Sigmoid colon (tissue), 4 donors: ENCODE results near the gene MRPS24.

ENCODE experiments used
- CTCF ChIP-seq, 4 experiments: fragments of 450-650 bp in 3 of 4; fragments of 200-600 bp in 1 of 4; IDR thresholded peaks; one replicate each; pipeline ENCODE4 v1.5.1; 2016 to 2019; ENCODE audit warnings: antibody characterized with exemption in 4 of 4, mild to moderate bottlenecking in 3 of 4, moderate library complexity in 2 of 4
- EP300 ChIP-seq, 4 donors: sonication (generic); formaldehyde crosslinking; IDR thresholded peaks; one replicate each; pipeline ENCODE4 v1.6.1; 2017; ENCODE audit warnings: antibody characterized with exemption in 4 of 4
- POLR2A ChIP-seq, 2 donors: fragments of 450-650 bp; IDR thresholded peaks; one replicate each; pipeline ENCODE4 v1.6.1; 2016; ENCODE audit warnings: antibody characterized with exemption in 2 of 2, mild to moderate bottlenecking in 2 of 2, moderate library complexity in 2 of 2
- POLR2AphosphoS5 ChIP-seq, 4 donors: sonication (generic); formaldehyde crosslinking; IDR thresholded peaks; one replicate each; pipeline ENCODE4 v1.6.1; 2017; ENCODE audit warnings: antibody characterized with exemption in 4 of 4

GRCh38 chr7:43873300-43873699, 4.0 kb upstream of the MRPS24 start:
- no peak for TF ChIP-seq CTCF (IDR thresholded peaks at IDR 0.05)
- no peak for TF ChIP-seq POLR2A (IDR thresholded peaks at IDR 0.05)
- TF ChIP-seq POLR2AphosphoS5 (IDR thresholded peaks at IDR 0.05): peak in 1 of 4 donors; percentile 22
- no peak for TF ChIP-seq EP300 (IDR thresholded peaks at IDR 0.05)
